Osteoblast (primary cell): ENCODE results near the gene CYRIA. TPM values are rescaled to one million over a fixed set of nuclear protein-coding genes. Genes with fewer than 3 reads are reported as not detected.

Experiments used
- DNase-seq: peaks from one replicate; pipeline ENCODE4 v3.0.0; 2011; ENCODE audit warnings: low spot score, mixed read lengths; ENCODE audit not compliant: insufficient read length; ENCODE audit errors: missing footprints
- H2AFZ ChIP-seq: 2 replicates; pipeline ENCODE4 v1.6.0; 2011; ENCODE audit warnings: mild to moderate bottlenecking, low read length
- H3K27ac ChIP-seq: 2 replicates; pipeline ENCODE4 v1.5.1; 2011; ENCODE audit warnings: mild to moderate bottlenecking, low read depth, low read length, moderate library complexity
- H3K27me3 ChIP-seq: 2 replicates; pipeline ENCODE4 v1.6.0; 2012; ENCODE audit warnings: mild to moderate bottlenecking, control low read depth, inconsistent platforms, low read length, moderate library complexity; ENCODE audit not compliant: insufficient read depth
- H3K36me3 ChIP-seq: 2 replicates; pipeline ENCODE4 v1.5.1; 2011; ENCODE audit warnings: mild to moderate bottlenecking, low read length, control low read depth, moderate library complexity; ENCODE audit not compliant: insufficient read depth
- H3K4me1 ChIP-seq: 2 replicates; pipeline ENCODE4 v1.5.1; 2011; ENCODE audit warnings: mild to moderate bottlenecking, low read length, control low read depth, moderate library complexity; ENCODE audit not compliant: insufficient read depth
- H3K4me2 ChIP-seq: 2 replicates; pipeline ENCODE4 v1.6.0; 2011; ENCODE audit warnings: mild to moderate bottlenecking, low read length; ENCODE audit not compliant: insufficient read depth
- H3K4me3 ChIP-seq: fragments of 200-600 bp; sonication (generic); 3 replicates; pipeline ENCODE4 v1.5.1; 2012; ENCODE audit warnings: mild to moderate bottlenecking, low read length, inconsistent platforms; ENCODE audit not compliant: insufficient read depth
- H3K79me2 ChIP-seq: 2 replicates; pipeline ENCODE4 v1.6.0; 2012; ENCODE audit warnings: mild to moderate bottlenecking, low read length, control low read depth, inconsistent platforms; ENCODE audit not compliant: insufficient read depth
- H3K9me3 ChIP-seq: 2 replicates; pipeline ENCODE4 v1.5.1; 2011; ENCODE audit warnings: low read depth, low read length, control low read depth
- H4K20me1 ChIP-seq: 2 replicates; pipeline ENCODE4 v1.6.0; 2012; ENCODE audit warnings: mild to moderate bottlenecking, low read length, control low read depth; ENCODE audit not compliant: insufficient read depth
- CTCF ChIP-seq: IDR thresholded peaks from 2 replicates; pipeline ENCODE4 v1.5.1; 2011; ENCODE audit warnings: mild to moderate bottlenecking, low read depth, low read length, moderate library complexity; ENCODE audit errors: extremely low read depth
- total RNA-seq: library from RNA; depleted of rRNA; stranded (reverse); fragments of >200 nt; gene quantifications from 2 replicates; pipeline ENCODE4 v1.2.3, GENCODE V29; 2012

CYRIA gene
- total RNA-seq, 1 donor, result 2.2 TPM

GRCh38 chr2:16643099-16643498, 22.5 kb downstream of the CYRIA start:
- DNase-seq, result no peak
- no peaks in the 10 kb centered on the region for H4K20me1 ChIP-seq
- H3K4me2 ChIP-seq, result no peak overlapping the region
- H3K79me2 ChIP-seq, result no peaks in the 10 kb centered on the region
- no peak overlapping the region for H2AFZ ChIP-seq
- H3K27ac ChIP-seq, result no peak overlapping the region
- H3K4me1 ChIP-seq, result peaks cover 2% of the 10 kb centered on the region
- TF ChIP-seq CTCF, result no peak
- H3K36me3 ChIP-seq, result no peaks in the 10 kb centered on the region
- H3K4me3 ChIP-seq, result no peak overlapping the region
- H3K9me3 ChIP-seq, result no peaks in the 10 kb centered on the region
- H3K27me3 ChIP-seq, result no peaks in the 10 kb centered on the region

- no peak overlapping the region for H3K4me3 ChIP-seq
- no peaks in the 10 kb centered on the region for H3K27me3 ChIP-seq
- no peaks in the 10 kb centered on the region for H3K79me2 ChIP-seq
- H3K4me2 ChIP-seq, result no peak overlapping the region
- no peak for DNase-seq
- no peak overlapping the region for H2AFZ ChIP-seq
- H3K27ac ChIP-seq, result no peak overlapping the region
- peaks cover 2% of the 10 kb centered on the region for H3K4me1 ChIP-seq
- H3K36me3 ChIP-seq, result no peaks in the 10 kb centered on the region
- no peaks in the 10 kb centered on the region for H3K9me3 ChIP-seq
- H4K20me1 ChIP-seq, result no peaks in the 10 kb centered on the region
- TF ChIP-seq CTCF, result no peak
Measured at GRCh38 chr2:16642088-16642487, 23.5 kb downstream of the CYRIA start.

GRCh38 chr2:16641509-16641908, 24.1 kb downstream of the CYRIA start:
- Histone ChIP-seq H2AFZ (no peak overlapping the region), H3K27ac (no peak overlapping the region), H3K4me1 (peaks cover 5% of the 10 kb centered on the region), H3K27me3 (no peaks in the 10 kb centered on the region), H3K36me3 (no peaks in the 10 kb centered on the region), H4K20me1 (no peaks in the 10 kb centered on the region), H3K79me2 (no peaks in the 10 kb centered on the region), H3K9me3 (no peaks in the 10 kb centered on the region), H3K4me3 (no peak overlapping the region), H3K4me2 (no peak overlapping the region)
- TF ChIP-seq CTCF, result no peak
- DNase-seq, result no peak

- Histone ChIP-seq H3K4me1 (peaks cover 11% of the 10 kb centered on the region), H3K4me2 (no peak overlapping the region), H3K9me3 (no peaks in the 10 kb centered on the region), H3K27ac (no peak overlapping the region), H3K27me3 (no peaks in the 10 kb centered on the region), H3K36me3 (no peaks in the 10 kb centered on the region), H4K20me1 (no peaks in the 10 kb centered on the region), H2AFZ (no peak overlapping the region), H3K79me2 (no peaks in the 10 kb centered on the region), H3K4me3 (no peak overlapping the region)
- TF ChIP-seq CTCF, result no peak
- DNase-seq, result no peak
Measured at GRCh38 chr2:16640867-16641266, 24.8 kb downstream of the CYRIA start.
